ENCODE results near the gene GOLT1B.
A peak's percentile ranks its signal among the peaks of the same experiment; 100 is the strongest.
"Not testable (repeated sequence)": the region's sequence is repeated elsewhere in the genome, so short reads cannot be mapped to it uniquely, and the experiment has no call there.

The GOLT1B gene, protein sequence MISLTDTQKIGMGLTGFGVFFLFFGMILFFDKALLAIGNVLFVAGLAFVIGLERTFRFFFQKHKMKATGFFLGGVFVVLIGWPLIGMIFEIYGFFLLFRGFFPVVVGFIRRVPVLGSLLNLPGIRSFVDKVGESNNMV

DNA sequence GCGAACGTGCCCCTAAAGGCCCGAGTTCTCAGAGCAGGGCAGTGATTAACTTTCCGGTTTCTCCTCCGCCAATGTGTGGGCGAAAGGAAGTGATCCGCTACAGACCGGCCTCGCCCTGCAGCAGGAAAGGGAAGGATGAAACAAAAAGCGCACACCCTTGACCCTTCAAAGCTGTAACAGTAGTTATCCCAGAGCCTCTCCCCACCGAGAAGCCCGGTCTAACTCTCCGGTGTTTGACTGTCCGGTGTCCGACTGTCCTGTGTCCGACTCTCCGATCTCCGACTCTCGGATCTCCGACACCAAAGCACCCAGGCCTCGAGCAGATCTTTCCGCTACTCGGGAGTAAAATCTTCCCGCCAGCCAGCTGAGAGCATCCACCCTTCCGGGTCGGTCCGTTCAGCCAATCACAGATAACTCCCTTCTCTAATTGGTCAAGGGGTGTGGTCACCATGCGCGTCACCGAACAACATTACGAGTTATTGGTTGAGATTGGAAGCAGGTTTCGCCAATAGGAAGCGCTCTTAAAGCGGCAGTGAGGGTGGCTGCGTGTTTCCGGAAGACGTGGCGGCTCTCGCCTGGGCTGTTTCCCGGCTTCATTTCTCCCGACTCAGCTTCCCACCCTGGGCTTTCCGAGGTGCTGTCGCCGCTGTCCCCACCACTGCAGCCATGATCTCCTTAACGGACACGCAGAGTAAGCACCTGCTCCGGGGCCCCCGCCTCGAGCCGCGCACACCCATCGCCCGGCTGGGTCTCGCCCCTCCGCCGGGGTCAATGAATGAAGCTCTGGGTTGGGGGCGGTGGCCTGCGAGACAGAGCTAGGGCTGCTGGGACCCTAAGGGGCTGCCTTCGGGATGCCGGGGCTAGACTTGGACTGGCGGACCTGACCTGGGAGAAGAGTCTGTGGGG is at the start of gene GOLT1B, which contains the start of gene RECQL:
GOLT1B (plus strand) TSS at position 532 of the 906 bp plus-strand sequence; CDS start at position 667, 135 bp downstream.
RECQL (minus strand) TSS at position 378 of the 906 bp plus-strand sequence. CDS start 2,065 bp downstream, outside the sequence.
- peak; percentile 86 to 88 for DNase-seq

DNA sequence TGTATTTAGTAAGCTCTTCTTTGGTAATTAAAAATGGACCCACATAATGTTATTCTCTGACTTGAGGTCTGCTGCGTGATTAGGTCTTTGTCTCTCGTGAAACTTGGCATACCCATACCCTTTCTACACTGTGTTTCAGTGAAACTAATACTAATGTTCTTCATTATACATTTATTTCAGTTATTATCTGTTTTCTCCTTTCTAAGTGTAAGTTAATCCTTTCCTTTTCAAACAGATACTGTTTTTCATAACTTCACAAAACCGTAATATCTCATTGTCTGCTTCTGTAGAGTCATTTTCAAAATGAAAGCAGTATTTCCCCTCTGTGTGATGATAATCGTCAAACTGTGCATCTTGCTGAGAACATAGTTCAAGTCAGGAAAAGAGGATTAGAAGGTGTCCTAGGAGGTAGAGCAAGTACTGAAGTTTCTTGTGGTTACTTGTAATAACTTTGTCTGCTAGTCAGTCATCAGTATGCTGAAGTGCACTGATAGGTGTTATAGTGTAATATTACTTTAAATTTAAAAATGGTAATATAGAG is 48.2 kb upstream of the GOLT1B start:
- DNase-seq: no peak

DNA sequence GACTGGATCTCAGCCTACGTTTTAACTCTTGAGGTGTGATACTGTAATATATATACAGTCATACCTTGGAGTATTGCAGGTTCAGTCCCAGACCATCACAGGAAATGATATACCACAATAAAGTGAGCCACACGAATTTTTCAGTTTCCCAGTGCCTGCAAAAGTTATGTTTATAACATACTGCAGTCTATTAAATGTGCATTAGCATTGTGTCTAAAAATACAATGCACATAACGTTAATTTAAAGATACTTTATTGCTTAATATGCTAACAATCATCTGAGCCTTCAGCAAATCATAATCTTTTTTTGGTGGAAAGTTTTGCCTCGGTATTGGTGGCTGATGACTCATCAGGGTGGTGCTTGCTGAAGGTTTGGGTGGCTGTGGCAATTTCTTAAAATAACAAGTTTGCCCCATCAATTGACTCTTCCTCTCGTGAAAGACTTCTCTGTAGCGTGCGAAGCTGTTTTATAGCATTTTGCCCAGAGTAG is 45.3 kb upstream of the GOLT1B start:
- peak; percentile 58 for DNase-seq

DNA sequence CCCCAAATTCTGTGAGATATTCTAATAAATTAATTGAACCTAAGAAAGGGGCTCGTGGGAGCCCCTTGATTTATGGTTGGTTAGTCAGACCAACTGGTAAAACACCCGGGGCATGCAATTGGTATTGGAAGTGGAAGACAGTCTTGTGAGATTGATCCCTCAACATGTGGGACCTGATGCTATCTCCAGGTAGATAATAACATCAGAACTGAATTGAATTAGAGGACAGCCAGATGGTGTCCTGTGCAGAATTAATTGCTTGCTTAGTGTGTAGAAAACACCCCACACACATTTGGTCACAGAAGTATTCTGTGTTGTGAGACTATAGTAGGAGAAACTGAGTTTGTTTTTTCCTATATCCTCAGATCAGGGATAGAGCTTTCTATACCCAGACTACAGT is 42.1 kb upstream of the GOLT1B start:
- no peak for DNase-seq

DNA sequence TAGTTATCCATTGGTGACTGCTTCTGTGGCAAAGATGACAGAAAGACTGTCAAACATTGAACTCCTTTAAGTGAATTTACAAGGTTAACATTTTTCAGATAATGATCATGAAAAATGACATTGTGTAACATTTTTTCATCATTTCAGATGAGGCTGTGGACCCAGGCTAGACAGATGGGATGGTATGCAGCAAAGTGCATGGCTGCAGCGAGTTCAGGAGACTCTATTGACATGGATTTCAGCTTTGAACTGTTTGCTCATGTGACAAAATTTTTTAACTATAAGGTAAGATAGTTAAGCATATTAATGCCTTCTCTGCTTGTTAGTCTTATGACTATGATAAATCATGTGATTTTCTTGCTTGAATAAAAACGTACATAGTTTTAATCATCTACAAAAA is 34.3 kb upstream of the GOLT1B start:
- not testable (repeated sequence) for DNase-seq

DNA sequence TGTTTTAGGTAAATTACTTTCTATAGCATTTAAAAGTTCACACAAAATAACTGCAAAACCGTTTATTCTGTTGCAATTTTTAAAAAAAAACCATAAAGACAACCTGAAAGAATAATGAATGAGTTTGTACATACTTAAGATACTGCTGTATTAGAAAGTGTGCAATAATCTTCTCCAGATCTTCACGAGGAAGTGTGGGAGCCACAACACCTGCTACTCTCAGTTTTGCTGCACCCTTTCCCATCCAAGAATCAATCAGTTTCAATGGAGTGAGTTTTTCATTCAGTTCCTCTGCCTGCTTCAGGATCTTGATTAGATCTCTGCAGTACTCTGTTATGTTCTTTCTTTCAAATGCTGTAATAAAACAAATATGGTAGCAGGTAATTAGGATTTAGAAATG is 30.3 kb upstream of the GOLT1B start:
- no peak for DNase-seq

DNA sequence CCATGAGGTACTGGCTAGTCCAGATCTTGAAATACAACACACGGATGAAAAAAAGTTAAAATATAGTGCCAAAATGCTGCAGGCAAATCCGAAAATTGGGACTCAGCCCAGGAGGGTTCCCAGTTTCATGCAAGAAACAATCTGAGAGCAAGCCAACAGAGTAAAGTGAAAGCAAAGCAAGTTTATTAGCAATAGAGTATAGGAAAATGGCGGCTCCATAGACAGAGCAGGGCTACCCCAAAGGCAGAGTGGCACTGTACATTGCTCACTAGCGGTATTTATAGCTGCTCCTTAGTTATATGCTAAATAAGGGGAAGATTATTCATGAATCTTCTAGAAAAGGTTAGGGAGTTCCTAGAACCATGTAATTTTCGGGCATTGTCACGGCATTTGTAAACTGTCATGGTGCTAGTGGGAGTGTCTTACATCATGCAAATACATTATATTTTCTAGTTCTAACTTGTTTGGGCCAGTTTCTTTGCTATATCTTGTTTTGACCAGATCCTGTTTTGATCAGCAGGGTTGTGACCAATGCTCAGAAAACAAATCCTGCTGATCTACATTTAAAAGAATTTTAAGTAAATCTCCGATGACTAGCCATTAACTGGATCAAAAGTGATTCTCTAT is 29.3 kb upstream of the GOLT1B start:
- DNase-seq: no peak

DNA sequence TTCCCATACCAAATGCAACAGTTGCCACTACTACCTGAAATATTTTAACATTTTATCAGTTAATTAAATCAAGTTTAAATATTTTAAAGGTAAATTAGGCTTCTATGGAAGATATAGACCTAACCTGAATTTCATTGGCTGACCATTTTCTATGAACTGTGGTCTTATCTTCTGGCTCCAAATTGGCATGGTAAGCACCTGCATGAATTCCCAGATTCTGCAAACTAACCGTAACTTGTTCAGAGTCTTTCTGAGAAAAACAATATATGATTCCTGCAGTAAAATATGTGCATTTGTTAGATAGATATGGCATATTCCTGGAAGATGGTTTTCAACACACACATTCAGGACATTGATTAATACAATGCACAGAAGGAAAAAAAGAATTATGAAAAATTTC is 26.0 kb upstream of the GOLT1B start:
- DNase-seq: no peak

DNA sequence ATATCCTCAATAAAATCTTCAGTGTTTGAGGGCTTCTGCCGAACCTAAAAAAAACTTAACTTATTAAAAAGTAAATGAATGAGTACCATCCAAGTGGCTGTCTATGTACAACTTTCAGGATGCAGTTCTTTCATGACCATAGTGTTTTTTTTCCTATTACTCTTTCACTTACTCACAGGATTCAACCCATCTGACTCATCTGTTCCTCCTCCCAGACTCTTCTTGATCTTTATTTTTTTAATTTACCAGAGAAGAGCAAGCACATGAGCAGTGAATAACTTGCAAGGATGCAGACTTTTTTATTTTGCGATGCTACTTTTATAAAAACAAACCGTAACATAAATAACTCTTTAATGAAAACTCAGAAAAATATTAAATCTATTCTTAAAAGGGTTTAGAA is 24.6 kb upstream of the GOLT1B start:
- no peak for DNase-seq

DNA sequence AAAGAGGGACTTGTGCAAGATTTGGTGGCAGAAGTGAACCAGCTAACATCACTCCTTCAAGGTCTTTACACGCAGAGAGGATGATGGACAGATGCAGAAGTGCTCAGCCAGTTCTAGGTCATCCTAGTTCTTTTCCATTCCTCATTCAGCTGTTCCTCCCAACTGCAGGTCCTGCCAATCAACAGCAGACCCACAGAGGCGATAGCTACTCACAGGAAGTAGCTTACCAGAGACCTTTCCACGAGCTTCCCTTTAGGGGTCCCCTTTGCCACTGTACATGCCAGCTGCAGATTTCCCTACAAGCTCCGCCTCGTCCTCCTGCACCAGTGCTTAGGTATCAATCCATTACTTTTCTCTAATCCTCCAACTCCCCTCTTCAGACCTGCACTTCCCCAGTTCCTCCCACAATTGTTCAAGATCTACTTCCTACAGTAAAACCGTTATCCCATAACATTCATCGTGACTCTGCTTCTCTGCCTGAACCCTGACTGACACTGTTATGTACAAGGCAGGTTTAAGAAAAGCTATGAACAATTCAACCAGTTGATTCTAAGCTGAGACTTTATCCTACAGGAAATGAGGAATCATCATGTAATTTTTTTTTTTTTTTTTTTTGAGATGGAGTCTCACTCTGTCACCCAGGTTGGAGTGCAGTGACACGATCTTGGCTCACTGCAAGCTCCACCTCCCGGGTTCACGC is 22.7 kb upstream of the GOLT1B start:
- no peak for DNase-seq

DNA sequence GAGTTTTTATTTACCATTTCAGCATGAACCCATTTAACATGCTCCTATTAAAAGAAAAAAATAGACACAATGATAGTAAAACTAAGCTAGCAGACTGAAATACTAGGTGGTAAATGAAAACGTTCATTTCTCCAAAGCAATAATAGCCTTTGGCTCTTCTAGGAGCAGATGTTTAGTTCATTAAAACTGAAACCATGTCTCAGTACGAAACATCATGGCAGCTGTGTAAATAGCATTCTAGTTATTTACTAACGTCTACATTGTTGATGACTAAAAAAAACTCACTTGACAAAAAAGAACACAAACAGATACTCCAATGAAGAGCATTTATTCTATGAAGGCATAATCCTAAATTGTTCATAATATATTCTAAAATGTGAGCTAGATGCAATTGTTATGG is 18.1 kb upstream of the GOLT1B start:
- no peak for DNase-seq

DNA sequence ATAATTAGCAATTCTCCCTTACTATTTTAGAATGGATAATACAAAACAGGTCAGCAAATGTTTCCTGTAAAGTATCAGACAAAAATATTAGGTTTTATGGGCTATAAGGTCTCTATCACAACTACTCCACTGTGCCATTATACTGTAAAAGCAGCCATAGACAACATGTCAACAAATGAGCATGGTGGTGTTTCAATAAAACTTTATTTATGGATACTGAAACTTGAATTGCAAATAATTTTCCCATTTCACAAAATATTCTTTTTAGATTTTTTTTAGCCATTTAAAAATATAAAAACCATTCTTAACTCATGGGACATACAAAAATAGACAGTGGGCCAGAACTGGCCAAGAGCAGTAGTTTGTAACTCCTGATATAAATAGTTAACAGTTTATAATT is 15.6 kb upstream of the GOLT1B start:
- no peak for DNase-seq

DNA sequence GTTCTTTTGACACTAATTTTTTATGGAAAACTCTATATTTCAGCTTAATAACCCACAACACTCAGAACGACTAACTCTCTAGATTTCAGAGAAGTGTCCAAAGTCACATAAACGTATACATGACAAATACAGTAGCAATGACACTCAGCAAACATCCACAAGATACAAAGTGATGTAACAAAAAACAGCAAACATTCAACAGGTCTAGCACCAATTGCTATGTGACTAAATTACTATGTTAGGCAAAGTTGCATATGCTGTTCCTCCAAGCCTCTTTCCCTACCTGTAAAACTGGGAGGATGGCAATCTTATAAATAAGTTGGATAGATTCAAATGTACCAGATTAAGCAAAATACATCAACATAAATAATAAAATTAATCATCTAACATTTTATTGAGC is 1.8 kb upstream of the GOLT1B start:
- DNase-seq: no peak

DNA sequence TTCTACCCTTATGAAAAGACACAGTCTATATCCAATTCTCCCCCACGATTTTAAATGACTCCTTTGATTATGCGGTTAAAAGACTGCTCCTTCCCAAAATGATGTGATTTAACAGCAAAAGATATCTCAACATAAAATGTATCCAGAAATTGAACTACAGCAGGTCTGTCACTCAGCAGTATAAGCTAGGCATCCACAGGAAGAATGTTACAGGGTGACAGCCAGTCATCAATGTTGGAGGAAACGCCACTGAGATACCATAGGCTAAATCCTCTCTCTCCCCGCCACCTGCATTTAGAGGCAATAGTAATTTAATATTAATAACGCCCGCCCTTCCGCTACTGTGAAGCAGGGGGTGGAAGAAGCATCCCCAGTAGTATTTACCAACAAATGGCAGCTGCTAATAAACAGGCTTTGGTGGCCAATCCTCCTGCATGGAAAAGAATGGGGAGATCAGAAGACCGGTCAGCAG is 767 bp upstream of the GOLT1B start:
- DNase-seq: no peak

DNA sequence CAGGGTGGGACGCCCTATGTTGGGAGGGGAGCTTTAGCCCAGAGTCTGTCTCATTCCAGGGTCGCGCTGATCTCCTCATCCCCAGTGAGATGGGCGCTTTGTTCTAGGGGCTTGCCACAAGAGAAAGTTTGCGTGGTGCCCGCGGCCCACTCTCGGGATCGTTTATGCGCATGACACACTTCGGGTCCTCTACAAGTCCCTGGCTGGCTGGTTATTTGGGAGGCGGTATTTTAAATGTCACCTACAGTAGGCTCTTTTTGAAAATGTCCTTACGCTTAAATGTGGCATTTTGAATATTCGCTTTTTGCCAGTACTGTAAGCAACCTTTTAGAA is 541 bp downstream of the GOLT1B start:
- DNase-seq: peak; percentile 33 to 40

DNA sequence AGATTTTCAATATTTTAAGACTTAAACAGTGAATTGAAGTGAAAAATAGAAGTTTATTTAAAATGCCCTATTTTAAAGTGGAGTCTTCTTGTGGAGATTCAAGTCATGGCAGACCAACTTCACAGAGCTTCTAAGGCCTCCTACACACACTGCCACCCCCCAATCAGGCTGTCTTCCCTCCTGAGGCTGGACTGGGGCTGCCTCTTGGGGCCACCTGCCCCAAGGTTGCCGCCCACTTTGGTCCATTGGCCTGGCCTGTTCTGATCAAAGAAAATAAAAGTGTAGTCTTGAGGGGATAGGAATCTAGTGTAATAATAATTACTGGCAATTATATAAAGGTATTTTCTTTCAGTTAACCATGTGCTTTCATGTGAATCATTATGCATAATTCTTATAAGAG is 1.3 kb downstream of the GOLT1B start:
- DNase-seq: no peak

DNA sequence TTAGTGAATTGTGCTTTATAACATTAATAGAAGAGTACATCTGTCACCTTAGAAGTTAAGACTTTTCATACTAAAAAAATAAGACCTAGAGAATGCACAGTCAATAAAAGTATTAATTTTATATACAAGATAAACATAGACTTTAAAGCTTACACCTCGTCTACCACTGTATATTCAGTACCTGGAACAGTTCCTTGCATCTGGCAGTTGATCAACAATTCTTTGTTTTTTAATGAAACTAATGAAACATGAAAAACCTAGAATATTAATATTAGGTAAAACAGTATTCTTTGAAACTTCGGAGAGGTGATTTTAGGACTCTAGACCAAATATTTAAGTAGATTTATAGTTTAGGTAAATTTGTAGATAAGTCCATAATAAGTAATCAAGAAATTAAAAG is 4.3 kb downstream of the GOLT1B start:
- DNase-seq: no peak

DNA sequence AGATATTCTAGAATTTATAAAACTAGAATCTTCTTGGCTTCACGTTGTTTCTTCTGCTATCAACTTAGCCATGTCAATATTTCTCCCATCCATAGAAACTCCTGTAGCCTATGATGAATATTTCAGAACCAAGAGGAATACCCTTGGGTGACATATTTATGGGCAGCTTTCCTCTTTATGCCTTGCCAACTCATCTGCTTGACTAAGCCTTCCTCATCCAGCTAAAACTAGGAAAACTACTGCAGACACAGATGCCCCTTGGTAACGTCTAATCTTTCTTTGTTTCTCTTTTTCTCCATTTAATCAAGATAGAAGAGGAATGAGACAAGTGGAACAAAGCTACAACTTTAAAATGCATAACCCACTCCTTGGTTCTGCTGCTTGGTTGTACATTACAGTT is 6.3 kb downstream of the GOLT1B start:
- no peak for DNase-seq

DNA sequence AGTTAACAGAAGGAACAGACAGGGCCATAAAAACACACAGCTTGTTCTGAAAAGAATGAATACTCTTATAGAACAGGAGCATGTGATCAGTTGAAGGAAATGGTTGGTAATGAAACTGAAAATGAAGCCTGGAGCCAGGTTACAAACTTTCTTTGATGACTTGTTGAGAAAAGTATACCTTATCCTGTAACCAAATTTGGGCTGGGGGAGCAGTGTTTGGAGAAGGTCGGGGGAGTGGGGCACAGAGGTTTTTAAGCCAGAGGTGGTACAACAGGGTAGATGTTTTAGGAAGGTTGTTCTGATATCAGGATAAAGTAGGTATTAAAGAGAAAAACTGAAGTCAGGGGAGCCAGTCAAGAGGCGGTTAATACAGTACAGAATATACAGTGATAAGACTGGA is 8.2 kb downstream of the GOLT1B start:
- DNase-seq: no peak

DNA sequence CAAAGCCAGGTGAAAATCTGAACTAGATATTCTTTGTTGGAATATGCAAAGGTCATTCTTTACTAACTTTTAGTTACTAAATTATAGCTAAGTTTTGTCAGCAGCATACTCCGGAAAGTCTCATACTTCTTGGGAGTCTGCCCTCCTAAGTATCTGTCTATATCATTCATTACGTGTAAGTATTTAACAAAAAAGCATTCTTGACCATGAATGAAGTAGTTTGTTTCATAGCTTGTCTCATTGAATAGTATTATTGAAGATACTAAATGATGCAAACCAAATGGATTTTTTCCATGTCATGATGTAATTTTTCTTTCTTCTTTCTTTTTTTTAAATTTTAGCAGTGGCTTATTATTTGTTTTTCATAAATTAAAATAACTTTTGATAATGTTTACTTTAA is 14.7 kb downstream of the GOLT1B start:
- DNase-seq: no peak

DNA sequence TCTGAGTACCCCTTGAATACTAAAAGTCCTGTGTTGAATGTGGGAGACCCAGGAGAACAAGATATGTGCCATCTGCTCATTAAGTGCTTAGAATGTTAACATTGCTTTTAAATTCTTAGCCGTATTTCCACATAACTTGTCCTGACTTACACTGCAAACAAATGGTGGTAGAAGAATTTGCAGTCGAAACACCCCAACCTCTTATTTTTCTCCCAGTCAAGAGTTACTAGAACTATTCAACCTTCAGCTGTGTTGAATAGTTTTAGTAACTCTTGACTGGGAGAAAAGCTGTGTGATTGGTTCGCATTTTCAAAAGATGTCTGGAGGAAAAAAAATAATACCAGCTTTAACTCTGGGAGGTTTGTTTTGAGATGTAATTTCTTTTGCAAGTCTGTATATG is 16.9 kb downstream of the GOLT1B start:
- DNase-seq: no peak

DNA sequence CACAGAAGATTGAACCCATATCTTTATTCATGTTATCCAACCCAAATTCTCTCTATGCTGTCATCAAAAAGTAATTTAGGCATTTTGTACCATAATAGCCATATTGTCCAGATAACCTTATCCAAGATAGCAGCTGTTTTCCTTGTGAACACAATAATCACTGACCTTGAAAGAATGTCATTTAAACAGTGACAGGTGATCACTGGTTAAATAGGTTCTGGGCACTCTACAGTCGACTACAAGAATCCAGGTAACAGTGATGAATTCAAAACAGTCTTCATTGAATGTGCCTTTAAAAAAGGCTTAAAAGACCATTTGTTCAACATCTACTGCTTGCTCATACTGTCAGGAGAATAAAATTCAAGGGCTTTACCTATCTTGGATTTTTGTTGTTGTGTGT is 20.0 kb downstream of the GOLT1B start:
- DNase-seq: no peak

DNA sequence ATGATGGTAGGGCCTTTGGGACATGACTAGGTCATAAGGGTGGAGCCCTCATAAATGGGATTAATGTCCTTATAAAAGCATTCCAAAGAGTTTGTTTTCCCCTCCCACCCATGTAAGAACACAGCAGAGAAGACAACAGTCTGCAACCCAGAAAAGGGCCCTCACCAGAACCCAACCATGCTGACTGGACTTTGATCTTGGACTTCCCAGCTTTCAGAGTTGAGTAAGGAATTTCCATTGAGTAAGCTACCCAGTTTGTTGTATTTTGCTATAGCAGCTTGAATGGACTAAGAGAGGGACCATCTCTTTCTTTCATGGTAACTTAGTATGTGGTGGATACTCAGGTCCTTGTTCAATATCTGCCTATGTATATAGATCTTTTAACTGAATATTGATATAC is 21.6 kb downstream of the GOLT1B start:
- DNase-seq: no peak
